GM12878 (cell line): ENCODE measurements around the gene NUAK2.

Experiments used
- ATF7 ChIP-seq: fragments of 450-650 bp; IDR thresholded peaks from 2 replicates; pipeline ENCODE4 v1.6.1; 2016; ENCODE audit warnings: low read depth, mild to moderate bottlenecking
- BCL11A ChIP-seq: IDR thresholded peaks from 2 replicates; pipeline ENCODE4 v1.6.1; 2011; ENCODE audit warnings: low read depth, low read length
- CEBPB ChIP-seq, 2 experiments: fragments of 150-350 bp in 1 of 2; IDR thresholded peaks; 2 replicates each; pipeline ENCODE4 v1.6.1; 2012 to 2014; ENCODE audit warnings: low read depth in 2 of 2, low read length in 2 of 2, borderline replicate concordance in 1 of 2, inconsistent platforms in 1 of 2
- CREM ChIP-seq: IDR thresholded peaks from 2 replicates; pipeline ENCODE4 v1.6.1; 2014; ENCODE audit warnings: antibody characterized with exemption, low read depth
- EED ChIP-seq: sonication (generic); IDR thresholded peaks from 2 replicates; pipeline ENCODE4 v1.6.1; 2016; ENCODE audit warnings: antibody characterized with exemption, low read depth
- MEF2A ChIP-seq: IDR thresholded peaks from 2 replicates; pipeline ENCODE4 v1.6.1; 2011; ENCODE audit warnings: low read depth, mild to moderate bottlenecking, low read length, moderate library complexity; ENCODE audit not compliant: insufficient read depth
- POLR2A ChIP-seq: IDR thresholded peaks from 2 replicates; pipeline ENCODE4 v1.6.1; 2011; ENCODE audit warnings: low read depth, mild to moderate bottlenecking, low read length
- POLR2AphosphoS5 ChIP-seq: IDR thresholded peaks from 2 replicates; pipeline ENCODE4 v1.6.1; 2011; ENCODE audit warnings: mild to moderate bottlenecking, low read length, inconsistent platforms
- RFX5 ChIP-seq: IDR thresholded peaks from 2 replicates; pipeline ENCODE4 v1.6.1; 2011; ENCODE audit warnings: low read depth, low read length, improper control_type of control experiment
- WRNIP1 ChIP-seq: IDR thresholded peaks from 2 replicates; pipeline ENCODE4 v1.6.1; 2011; ENCODE audit warnings: low read depth, low read length, improper control_type of control experiment, borderline replicate concordance
- YBX1 ChIP-seq: fragments of 450-650 bp; IDR thresholded peaks from 2 replicates; pipeline ENCODE4 v1.6.1; 2016; ENCODE audit warnings: antibody characterized with exemption
- ZZZ3 ChIP-seq: IDR thresholded peaks from 2 replicates; pipeline ENCODE4 v1.6.1; 2011; ENCODE audit warnings: low read depth; ENCODE audit not compliant: control insufficient read depth, insufficient read length
- TF ChIP-seq, protein P1 (sequence below), 3 experiments: IDR thresholded peaks in 2 of 3; conservative IDR thresholded peaks in 1 of 3; 2 replicates each; pipeline ENCODE4 v1.5.1; 2011; ENCODE audit warnings: low read depth in 3 of 3, low read length in 3 of 3, mild to moderate bottlenecking in 3 of 3, control low read depth in 2 of 3, moderate library complexity in 2 of 3, inconsistent platforms in 1 of 3, mixed read lengths in 1 of 3; ENCODE audit not compliant: control insufficient read depth in 2 of 3, insufficient read depth in 1 of 3; ENCODE audit errors: extremely low read depth in 1 of 3
- TF ChIP-seq, protein P2 (sequence below): IDR thresholded peaks from 2 replicates; pipeline ENCODE4 v1.6.1; 2012; ENCODE audit warnings: low read depth, low read length, improper control_type of control experiment

DNA sequence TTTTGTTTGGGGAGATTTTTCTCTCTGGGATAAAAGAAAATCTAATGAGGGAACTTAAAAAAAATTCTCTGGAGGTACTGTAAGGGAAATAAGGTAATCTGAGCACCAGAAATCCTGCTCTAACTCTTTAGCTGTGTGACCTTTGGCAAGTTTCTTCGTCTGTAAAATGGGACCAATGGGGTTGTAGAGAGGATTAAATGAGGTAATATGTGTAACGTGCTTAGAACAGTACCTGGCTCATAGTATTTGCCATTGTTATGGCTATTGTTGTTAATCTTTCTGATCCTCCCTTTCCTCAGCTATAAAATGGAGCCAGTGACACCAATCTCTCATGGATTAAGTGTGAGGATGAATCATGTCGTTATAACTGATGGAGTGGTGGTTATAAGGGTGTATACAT lies 36.0 kb upstream of the NUAK2 start:
- TF ChIP-seq, protein P1, sequence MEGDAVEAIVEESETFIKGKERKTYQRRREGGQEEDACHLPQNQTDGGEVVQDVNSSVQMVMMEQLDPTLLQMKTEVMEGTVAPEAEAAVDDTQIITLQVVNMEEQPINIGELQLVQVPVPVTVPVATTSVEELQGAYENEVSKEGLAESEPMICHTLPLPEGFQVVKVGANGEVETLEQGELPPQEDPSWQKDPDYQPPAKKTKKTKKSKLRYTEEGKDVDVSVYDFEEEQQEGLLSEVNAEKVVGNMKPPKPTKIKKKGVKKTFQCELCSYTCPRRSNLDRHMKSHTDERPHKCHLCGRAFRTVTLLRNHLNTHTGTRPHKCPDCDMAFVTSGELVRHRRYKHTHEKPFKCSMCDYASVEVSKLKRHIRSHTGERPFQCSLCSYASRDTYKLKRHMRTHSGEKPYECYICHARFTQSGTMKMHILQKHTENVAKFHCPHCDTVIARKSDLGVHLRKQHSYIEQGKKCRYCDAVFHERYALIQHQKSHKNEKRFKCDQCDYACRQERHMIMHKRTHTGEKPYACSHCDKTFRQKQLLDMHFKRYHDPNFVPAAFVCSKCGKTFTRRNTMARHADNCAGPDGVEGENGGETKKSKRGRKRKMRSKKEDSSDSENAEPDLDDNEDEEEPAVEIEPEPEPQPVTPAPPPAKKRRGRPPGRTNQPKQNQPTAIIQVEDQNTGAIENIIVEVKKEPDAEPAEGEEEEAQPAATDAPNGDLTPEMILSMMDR (IDR thresholded peaks at IDR 0.05 in 2 of 3, conservative IDR thresholded peaks at IDR 0.05 in 1 of 3; ENCODE audit: control insufficient read depth in 2 of 3, extremely low read depth in 1 of 3, insufficient read depth in 1 of 3, low read depth in 3 of 3, low read length in 3 of 3) = no peak
- TF ChIP-seq MEF2A = no peak
- no peak for TF ChIP-seq CREM
- TF ChIP-seq WRNIP1 = no peak
- TF ChIP-seq POLR2A = no peak
- TF ChIP-seq EED = no peak
- TF ChIP-seq ZZZ3 = no peak
- TF ChIP-seq ATF7 = no peak
- TF ChIP-seq CEBPB (IDR thresholded peaks at IDR 0.05; ENCODE audit: borderline replicate concordance in 1 of 2, low read depth in 2 of 2, low read length in 2 of 2) = no peak
- TF ChIP-seq BCL11A = no peak
- no peak for TF ChIP-seq RFX5
- TF ChIP-seq YBX1 = no peak
- TF ChIP-seq POLR2AphosphoS5 = no peak
- TF ChIP-seq, protein P2, sequence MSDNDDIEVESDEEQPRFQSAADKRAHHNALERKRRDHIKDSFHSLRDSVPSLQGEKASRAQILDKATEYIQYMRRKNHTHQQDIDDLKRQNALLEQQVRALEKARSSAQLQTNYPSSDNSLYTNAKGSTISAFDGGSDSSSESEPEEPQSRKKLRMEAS = no peak
